GM21423 (cell line): Measurements from ENCODE around the gene INPP4B.
"Not testable (repeated sequence)": the region's sequence is repeated elsewhere in the genome, so short reads cannot be mapped to it uniquely, and the experiment has no call there.

Source experiments
- ATAC-seq: cut with Tn5 transposase; IDR thresholded peaks from one replicate; pipeline ENCODE4 v1.9.1; 2021; ENCODE audit warnings: mild to moderate bottlenecking, moderate library complexity; ENCODE audit not compliant: unreplicated experiment

The INPP4B gene

GRCh38 chr4:142112451-142112850, 733.6 kb downstream of the INPP4B start:
- ATAC-seq: no peak

- ATAC-seq: no peak
Observed at GRCh38 chr4:142110136-142110535, 736.0 kb downstream of the INPP4B start.

DNA sequence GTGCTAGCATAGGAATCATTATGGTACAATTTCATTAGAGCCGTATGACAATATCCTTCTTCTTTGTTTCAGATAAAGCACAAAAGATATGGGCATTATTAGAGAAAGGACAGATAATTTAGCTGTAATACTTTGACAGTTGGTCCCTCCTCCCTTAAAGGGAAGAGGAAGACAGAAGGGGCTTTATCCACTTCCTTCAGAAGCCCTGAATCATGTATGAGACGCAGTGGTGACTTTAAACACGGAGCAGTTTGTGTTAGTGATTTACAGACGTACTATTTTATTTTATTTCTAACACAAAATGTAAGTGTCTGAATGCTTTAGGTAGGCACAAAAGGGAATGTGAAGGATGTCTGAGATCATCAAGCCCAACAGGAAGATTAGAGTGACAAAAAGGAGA, 742.1 kb downstream of the INPP4B start:
- ATAC-seq: no peak

DNA sequence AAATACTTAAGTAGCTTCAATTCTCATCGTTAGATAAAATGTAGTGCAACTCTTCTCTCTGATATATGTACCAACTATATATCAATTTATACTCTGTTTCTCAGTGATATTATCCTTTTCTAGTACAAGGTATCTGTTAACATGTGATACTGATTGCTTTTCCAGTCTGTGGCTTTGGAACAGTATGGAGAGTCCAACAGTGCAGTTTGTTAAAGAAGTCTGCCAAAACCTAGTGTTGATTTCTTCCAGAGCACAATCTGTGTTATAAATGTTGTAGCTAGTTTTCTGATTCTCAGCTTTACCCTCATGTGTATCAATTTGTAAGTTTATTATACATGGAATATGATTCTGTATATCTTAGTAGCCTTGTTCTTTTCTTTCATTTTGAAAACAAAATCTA, 744.7 kb downstream of the INPP4B start:
- ATAC-seq: no peak

DNA sequence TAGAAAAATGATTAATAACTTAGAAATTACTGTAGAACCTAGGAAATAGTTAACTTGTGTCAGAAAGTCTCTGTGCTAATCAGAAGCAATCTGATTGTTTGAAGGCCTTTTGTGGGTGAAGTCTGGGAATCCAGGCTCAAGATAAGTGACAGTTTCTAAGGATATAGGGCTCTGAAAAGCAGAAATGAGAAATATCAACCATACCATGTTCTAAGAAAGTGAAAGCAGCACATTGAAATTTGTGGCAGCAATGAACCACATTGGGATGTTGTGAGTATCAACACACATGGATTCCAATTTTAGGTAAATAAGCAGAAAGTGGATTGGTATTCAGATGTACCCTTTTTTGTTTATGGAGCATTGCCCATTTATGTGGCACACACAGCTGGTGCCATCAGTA, 745.2 kb downstream of the INPP4B start:
- no peak for ATAC-seq

DNA sequence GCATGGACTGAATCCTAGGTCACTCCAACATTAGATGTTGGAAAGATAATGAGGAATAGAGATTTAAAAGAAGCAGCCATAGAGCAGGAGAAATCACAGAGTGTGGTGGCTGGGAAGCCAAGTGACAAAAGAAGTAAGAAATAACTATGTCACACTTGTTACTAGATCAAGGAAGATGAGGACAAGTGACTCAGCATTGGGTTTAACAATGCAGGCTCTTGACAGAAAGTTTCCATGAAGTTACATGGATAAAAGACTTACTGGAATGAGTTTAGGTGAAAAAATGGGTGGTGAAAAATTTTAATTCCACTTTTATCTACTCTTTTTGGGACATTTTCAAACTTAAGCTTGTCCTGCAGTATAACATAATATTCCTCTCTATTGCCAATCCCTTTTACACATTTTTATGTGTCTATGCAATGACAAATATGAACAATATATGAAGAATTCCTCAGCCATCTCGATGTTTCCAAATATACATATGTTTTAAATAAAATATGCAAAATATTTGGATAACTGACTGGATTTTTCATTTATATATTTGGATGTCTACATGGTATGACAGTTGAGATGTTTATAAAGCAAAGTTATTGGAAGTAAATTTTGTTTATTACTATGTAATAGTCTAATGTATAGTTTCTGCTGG, 747.1 kb downstream of the INPP4B start:
- no peak for ATAC-seq

- ATAC-seq: no peak
Observed at GRCh38 chr4:142098380-142098779, 747.7 kb downstream of the INPP4B start.

DNA sequence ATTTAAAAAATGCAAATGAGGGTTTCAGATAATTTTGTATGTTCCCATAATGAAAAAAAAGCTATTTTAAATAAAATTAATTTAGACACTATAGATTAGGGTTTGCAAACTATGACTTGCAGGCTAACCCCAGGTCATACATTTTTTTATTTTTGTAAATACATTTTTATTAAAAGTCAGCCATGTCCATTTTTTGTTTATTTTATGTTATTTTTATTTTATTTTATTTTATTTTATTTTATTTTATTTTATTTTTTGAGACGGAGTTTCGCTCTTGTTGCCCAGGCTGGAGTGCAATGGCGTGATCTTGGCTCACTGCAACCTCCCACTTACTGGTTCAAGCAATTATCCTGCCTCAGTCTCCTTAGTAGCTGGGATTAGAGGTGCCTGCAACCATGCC, 749.1 kb downstream of the INPP4B start:
- ATAC-seq: no peak

- ATAC-seq: no peak
Observed at GRCh38 chr4:142095886-142096605, 750.1 kb downstream of the INPP4B start.

DNA sequence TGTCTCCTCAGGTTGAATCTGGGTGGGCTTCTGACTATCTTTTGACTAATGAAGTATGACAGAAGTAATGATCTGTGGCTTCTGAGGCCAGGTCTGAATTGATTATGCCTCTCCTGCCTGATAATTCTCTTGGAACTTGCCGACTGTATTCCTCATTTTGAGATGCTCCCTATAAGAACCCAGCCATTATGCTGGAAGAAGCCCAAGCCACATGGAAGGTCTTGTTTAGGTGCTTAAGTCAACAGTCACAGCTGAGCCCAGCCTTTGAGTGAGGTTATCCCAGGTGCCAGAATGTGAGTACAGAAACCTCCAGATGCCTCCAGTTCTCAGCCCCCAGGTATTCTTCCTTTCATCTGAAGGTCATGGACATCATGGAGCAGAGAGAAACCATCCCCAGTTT, 753.2 kb downstream of the INPP4B start:
- ATAC-seq: no peak

DNA sequence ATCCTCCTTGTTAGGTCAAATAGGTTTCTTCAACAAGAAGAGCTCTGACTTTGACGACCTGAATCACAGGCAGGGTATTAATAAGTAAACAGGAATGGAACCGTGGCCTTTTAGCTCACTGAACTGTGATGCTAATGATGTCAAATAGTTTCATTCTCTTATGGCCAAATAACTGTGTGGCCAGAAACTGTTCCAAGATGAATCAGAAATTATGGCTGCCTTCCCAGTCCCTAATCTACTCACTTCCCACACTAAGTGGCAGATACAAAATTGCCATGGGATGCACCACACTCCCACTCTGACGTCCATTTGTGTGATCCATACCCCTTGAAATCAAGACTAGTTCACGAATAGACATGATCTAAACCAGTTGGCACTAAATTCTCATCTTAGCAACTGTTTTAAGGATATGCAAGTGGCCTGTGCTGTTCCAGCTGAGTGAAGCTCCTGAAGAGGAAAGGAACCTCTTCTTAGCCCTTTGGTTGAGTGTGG, 754.4 kb downstream of the INPP4B start:
- no peak for ATAC-seq

- ATAC-seq: no peak
Observed at GRCh38 chr4:142091085-142091513, 755.0 kb downstream of the INPP4B start.

DNA sequence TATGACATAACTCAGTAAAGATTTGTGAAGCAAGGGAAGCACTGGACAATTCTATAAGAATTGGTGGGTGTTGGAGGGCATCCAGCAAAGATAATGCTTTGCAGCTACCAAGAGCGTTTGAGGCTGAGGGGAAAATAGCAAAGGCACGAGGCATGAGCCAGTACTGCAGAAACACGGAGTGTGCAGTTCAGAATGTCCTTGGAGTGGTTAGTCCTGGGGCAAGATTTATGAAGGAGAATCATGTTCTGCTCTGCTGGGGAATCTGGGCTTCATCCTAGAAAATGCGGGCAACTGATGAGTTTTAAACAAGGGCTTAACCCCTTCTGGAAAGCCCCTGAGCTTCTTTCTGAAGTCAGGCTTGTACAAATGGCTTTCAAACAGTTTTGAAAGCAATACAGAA, 757.2 kb downstream of the INPP4B start:
- ATAC-seq: no peak

- ATAC-seq: no peak
Observed at GRCh38 chr4:142085513-142086292, 760.4 kb downstream of the INPP4B start.

DNA sequence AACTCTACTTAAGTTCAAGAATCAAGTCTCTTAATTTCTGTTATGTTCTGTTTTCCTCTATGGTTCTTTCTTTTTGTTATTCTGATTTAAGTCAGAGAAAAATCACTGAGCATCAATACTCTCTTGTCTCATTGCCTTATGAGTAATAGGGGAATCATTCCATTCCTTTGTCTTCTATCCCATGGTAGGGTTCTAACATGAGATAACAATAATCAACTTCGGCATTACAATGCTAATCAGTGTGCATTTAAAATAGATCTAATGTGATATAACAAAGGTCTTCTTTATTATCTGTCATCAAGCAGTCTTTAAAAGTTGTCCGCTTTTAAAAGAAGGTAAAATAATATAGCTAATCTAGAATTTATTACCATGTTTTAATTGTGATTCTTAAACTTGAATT, 762.8 kb downstream of the INPP4B start:
- ATAC-seq: no peak

DNA sequence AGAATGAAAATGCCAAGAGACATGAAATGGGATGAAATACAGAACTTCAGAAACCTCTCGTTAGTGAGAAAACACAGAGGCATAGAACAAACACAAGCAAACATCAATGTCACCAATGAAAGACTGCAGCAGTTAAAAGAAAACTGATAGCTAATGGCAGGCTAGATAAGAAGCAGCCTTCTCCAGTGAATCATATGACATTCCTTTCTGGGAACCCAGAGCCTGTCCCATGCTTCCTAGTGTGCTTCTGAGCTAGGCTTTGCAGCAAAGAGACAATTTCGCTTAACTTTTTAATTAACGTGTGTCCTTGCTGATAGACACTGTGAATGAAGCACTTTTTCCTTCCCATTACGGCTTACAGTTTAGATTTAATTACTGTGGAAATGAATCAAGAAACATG, 765.1 kb downstream of the INPP4B start:
- ATAC-seq: no peak

- no peak for ATAC-seq
Observed at GRCh38 chr4:142079959-142080358, 766.1 kb downstream of the INPP4B start.

DNA sequence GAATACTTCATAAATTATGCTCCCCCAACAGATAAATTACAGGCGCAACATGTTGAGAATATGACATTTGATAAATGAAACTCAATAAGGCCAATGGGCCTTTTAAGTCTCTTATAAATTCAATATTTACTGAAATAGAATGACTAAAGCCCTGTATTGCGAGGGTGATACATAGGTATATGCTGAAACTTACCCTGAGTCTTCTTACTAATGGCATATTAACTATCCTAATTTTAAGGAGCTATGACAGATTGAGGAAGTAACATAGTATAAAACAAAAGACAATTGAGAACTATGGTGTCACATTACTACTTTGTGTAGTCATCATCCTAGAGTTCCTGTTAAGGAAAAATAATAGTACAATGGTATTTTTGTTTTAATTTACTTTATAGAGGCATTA, 769.1 kb downstream of the INPP4B start:
- no peak for ATAC-seq

- ATAC-seq: not testable (repeated sequence)
Observed at GRCh38 chr4:142068304-142068703, 777.8 kb downstream of the INPP4B start.

DNA sequence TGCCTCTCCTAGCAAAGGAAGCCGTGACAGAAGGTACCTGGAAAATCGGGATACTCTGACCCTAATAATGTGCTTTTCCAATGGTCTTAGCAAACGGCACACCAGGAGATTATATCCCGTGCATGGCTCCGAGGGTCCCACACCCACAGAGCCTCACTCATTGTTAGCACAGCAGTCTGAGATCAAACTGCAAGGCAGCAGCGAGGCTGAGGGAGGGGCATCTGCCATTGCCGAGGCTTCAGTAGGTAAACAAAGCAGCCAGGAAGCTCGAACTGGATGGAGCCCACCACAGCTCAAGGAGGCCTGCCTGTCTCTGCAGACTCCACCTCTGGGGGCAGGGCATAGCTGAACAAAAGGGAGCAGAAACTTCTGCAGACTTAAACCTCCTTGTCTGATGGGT, 779.5 kb downstream of the INPP4B start:
- ATAC-seq: not testable (repeated sequence)

GRCh38 chr4:142065086-142065647, 780.9 kb downstream of the INPP4B start:
- ATAC-seq: no peak
